Smooth muscle cell of the coronary artery (primary cell): Measurements from ENCODE around the gene NOX4. TPM values are rescaled to one million over a fixed set of nuclear protein-coding genes. Genes with fewer than 3 reads are reported as not detected.

Source experiments
- total RNA-seq: library from RNA; depleted of rRNA; stranded (reverse); fragments of >200 nt; gene quantifications from 2 replicates; pipeline ENCODE4 v1.2.3, GENCODE V29; 2014; ENCODE audit warnings: low replicate concordance

Gene NOX4
- total RNA-seq, result 0.23 and 17.9 TPM in 2 replicates

GRCh38 chr11:89490981-89491690, at the start of gene NOX4:
Gene NOX4, minus strand, starts transcription at chr11:89491375. Its CDS starts 129 bp downstream, at chr11:89491246.

Other genes with a start within 250 kb of the NOX4 start
- not detected in 2 replicates for gene TRIM77, start 218.9 kb upstream of the NOX4 start, total RNA-seq